Measurements from ENCODE around the gene LRMDA.

DNA sequence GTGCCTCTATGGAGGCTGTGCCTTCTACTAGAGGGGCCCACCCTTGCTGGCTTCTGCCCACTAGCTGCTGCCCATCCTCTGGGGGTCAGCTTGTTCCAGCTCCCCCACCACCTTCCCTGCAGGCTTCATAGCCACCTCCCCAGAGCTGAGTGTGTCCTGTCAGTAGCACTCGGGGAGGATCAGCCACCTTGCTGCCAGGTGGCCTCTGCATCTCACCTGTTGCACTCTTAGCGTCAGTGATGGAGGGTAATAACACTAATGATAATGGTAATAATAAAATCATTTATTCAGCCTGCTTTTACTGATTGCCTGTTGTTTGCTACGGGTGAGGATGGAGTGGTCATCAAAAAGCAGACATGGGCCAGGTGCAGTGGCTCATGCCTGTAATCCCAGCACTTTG is 377.6 kb downstream of the LRMDA start:
- TF ChIP-seq, protein P1, sequence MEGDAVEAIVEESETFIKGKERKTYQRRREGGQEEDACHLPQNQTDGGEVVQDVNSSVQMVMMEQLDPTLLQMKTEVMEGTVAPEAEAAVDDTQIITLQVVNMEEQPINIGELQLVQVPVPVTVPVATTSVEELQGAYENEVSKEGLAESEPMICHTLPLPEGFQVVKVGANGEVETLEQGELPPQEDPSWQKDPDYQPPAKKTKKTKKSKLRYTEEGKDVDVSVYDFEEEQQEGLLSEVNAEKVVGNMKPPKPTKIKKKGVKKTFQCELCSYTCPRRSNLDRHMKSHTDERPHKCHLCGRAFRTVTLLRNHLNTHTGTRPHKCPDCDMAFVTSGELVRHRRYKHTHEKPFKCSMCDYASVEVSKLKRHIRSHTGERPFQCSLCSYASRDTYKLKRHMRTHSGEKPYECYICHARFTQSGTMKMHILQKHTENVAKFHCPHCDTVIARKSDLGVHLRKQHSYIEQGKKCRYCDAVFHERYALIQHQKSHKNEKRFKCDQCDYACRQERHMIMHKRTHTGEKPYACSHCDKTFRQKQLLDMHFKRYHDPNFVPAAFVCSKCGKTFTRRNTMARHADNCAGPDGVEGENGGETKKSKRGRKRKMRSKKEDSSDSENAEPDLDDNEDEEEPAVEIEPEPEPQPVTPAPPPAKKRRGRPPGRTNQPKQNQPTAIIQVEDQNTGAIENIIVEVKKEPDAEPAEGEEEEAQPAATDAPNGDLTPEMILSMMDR (IDR thresholded peaks at IDR 0.05) = no peak
- no peak for TF ChIP-seq POLR2A (IDR thresholded peaks at IDR 0.05)
